GM18861 (cell line): ENCODE data around the gene TRIM56.
"Not testable (repeated sequence)": the region's sequence is repeated elsewhere in the genome, so short reads cannot be mapped to it uniquely, and the experiment has no call there.

ENCODE experiments used
- ATAC-seq: cut with Tn5 transposase; IDR thresholded peaks from one replicate; pipeline ENCODE4 v1.9.1; 2021; ENCODE audit not compliant: unreplicated experiment

Gene TRIM56

DNA sequence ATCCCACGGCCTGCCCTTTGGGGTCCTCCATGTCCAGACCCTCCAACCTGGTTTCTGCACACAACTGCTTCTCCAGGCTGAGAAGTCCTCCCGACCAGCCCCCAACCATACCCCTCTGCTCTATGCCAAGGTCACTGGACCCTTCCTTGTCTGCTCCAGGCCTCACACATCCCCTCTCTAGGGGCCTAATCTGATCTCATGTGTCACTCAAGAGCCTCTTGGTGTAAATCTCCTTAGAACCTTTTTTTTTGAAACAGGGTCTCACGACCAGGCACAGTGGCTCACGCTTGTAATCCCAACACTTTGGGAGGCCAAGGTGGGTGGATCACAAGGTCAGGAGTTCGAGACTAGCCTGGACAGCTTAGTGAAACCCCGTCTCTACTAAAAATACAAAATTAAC, 24.1 kb downstream of the TRIM56 start:
- ATAC-seq: no peak

DNA sequence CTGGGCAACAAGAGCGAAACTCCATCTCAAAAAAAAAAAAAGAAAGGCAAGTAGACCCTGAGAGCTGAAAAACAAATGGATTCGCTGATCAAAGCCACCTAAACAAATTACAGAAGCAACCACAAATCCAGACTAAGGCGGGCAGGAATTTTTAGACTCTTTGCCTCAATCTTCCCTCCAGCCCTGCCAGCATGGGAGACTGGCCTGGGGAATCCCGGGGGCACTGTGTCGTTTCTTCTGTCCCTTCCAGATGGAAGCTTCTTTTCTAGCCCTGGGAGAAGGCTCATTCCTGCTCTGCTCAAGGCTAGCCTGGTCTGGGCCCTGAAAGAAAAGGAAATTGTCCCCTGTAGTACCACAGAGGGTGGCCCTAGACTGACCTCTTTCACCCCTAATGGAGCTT, 26.0 kb downstream of the TRIM56 start:
- ATAC-seq: no peak

DNA sequence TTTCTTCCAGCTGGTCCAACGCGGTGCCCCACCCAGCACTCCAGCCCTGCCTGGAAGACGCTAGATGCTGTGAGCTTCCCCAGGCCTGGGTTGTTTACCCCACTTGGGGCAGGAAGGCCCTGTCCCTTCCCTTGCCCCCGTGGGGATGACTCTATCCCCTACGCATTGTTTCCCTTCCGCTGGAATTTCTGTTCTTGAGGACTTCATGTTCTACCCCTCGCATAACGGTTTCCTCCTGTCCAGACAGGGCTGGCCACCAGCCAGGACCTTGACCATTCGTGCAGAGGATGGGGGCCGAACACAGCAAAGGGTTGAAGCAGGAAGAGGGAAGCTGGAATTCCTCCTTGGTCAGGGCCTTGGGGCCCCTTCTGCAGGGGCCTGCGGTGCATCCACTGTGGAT, 27.0 kb downstream of the TRIM56 start:
- ATAC-seq: no peak

GRCh38 chr7:101113140-101113539, 27.9 kb downstream of the TRIM56 start:
- not testable (repeated sequence) for ATAC-seq

- no peak for ATAC-seq
Measured at GRCh38 chr7:101113836-101114235, 28.6 kb downstream of the TRIM56 start.

DNA sequence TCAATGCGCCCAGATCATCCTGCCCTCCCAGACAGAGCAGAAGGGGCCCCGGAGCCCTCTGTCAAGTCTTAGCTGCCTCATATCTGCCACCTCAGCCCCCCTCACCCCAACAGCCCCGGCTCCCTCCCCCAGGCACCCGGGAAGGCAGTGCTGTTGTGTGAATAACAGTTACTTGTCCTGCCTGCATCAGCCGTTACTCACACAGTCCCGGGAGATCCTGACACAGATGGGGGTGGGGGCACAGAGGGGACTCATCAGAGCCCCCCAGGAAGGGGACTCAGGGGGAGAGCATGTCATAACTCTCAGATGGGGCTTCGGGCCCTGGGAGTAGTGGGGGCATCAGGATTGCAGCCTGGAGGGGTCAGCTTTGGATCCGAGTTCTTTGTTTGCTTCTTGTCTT, 29.2 kb downstream of the TRIM56 start:
- ATAC-seq: no peak

DNA sequence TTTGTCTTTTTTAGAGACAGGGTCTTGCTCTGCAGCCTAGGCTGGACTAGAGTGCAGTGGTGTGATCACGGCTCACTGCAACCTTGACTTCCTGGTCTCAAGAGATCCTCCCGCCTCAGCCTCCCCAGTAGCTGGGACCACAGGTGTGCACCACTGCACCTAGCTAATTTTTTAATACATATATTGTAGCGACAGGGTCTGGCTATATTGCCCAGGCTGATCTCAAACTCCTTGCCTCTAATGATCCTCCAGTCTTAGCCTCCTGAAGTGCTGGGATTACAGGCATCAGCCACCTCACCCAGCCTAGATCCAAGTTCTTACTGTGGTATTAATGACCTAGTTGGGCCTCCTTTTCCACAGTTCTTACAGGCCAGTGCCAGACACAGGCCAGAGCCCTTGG, 29.9 kb downstream of the TRIM56 start:
- ATAC-seq: no peak

DNA sequence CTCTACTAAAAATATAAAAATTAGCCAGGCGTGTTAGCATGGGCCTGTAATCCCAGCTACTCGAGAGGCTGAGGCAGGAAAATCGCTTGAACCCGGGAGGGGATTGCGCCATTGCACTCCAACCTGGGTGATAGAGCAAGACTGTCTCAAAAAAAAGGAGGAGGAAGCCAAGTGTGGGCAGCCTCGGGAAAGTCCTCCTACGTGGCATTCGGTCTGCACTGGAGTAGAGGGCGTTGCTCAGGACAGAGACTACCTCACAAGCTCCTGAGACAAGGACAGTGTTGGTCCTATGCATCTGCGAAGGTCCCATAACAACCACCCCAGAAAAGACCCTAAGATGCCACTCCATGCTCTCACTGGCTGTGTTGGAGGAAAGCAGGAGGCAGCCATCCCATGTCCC, 31.6 kb downstream of the TRIM56 start:
- ATAC-seq: no peak

DNA sequence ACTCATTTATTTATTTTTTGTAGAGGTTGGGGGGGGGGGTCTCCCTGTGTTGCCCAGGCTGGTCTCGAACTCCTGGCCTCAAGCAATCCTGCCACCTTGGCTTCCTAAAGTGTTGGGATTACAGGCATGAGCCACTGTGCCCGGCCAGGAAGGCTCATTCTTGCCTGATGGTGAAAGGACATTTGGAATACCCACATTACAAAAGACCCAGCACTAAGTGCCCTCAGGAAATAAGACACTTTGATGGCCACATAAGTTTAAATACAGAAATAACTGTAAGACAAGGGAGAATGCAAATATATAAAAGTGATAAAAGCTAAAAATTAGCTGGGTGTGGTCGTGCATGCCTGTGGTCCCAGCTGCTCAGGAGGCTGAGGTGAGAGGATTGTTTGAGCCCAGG, 33.6 kb downstream of the TRIM56 start:
- ATAC-seq: no peak

- ATAC-seq: no peak
Measured at GRCh38 chr7:101119876-101120275, 34.6 kb downstream of the TRIM56 start.

GRCh38 chr7:101120315-101120714, 35.0 kb downstream of the TRIM56 start:
- ATAC-seq: no peak

- ATAC-seq: not testable (repeated sequence)
Measured at GRCh38 chr7:101121631-101121990, 36.3 kb downstream of the TRIM56 start.

DNA sequence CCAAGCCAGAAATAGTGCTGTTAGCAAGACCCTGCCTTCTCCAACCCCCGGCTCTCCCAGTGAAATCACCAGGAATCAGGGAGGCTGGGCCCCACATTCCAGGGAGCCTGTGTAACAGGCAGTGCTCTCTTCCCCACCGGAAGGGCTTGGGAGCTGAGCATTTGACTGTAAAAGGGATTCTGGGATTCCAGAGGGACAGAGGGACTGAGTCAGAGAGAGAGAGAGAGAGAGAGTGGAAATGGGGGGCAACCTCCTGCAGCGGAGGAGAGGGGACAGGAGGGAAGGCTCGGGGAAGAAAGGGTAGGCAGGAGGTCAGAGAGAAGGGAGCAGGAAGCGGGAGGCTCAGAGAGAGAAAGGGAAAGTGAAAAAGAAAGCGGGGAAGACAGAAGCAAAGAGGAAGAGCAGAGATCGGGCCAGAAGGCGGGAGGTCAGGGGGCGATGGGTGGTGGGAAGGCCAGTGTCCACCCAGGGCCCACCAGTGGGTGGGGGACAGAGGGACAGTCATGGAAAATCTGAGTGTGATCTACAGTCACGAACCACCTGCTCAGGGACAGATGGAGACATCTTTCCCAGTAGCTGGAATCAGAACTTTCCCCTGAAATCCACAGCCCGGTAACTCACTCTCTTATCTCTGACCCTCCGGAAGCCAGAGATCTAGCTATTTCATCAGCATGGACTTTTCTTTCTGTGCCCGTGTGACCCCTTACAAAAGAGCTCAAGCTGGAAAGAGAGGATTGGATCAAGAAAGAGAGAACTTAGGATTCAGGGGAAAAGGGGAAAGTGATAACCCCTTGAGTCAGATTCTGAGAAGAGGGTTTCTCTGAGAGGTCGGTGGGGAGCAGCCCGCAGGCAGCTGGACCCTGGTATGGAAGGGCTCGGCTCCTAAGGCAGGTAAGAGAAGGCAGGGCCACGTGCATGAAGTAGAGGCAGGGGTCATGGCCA, 37.0 kb downstream of the TRIM56 start:
- no peak for ATAC-seq

DNA sequence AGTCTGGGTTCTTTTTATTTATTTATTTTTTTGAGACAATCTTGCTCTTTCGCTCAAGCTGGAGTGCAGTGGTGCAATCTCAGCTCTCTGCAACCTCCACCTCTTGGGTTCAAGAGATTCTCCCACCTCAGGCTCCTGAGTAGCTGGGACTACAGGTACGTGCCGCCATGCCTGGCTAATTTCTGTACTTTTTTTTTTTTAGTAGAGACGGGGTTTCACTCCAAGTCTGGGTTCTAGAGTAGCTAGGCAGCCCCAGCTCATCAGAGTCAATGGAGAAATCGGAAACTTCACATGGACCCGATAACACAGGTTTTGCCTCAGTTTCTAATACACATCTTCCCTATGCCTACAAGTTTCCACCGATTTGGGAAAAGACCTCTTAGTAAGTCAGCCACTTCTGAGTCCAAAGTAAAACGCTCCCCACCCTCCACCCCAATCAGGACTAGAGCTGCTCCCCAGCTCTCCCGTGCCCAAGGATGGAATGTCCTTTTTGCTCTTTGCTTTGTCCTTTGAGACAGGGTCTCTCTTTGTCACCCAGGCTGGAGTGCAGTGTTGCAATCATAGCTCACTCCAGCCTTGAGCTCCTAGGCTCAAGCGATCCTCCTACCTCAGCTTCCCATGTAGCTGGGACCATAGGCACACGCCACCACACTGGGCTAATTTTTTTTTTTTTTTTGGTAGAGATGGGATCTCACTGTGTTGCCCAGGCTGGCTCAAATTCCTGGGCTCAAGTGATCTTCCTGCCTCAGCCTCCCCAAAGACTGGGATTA, 37.8 kb downstream of the TRIM56 start:
- no peak for ATAC-seq

DNA sequence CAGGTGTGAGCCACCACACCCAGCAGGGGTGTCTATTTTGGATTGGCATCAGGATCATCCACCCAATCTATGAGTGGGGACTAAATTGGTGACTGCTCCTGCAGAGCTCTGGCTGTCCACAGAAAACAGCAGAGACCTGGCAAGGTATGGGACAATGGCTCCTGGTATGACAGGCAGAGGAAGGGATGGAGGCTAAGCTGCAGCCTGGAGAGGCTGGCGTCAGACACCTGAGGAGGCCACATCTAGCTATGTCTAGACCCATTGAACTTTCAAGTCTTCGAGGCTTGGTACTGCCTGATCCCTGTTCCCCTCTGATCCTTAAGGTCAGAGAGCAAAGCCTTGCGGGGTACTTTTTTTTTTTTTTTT, 38.4 kb downstream of the TRIM56 start:
- ATAC-seq: no peak

DNA sequence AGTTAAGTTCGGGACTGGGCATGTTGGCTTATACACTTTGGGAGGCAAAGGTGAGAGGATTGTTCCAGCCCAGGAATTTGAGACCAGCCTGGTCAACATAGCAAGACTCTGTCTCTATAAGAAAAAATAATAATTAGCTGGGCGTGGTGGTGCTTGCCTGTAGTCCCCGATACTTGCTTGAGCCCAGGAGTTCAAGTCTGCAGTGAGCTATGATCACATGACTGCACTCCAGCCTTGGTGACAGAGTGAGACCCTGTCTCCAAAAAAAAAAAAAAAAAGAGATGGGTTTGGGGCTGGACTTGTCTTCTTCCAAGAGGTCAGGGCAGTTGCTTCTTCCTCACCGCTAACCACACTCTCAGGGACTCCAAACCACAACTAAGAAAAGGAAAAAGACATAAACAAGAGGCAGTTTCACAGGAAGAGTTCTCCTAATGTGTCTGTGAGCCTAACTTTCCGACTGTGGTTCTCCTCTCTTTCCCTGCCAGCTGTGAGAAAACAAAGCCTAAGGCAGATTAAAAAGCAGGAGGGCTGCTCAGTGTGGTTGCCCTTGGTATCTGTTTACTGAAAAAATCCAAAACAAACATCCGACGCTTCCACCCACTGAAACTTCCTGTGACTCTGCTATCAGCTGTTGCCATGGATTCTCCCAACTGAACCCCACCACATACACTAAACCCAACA, 39.2 kb downstream of the TRIM56 start:
- ATAC-seq: no peak

GRCh38 chr7:101125989-101126650, 40.8 kb downstream of the TRIM56 start:
- ATAC-seq: peak; percentile 33

GRCh38 chr7:101126651-101127459, 41.6 kb downstream of the TRIM56 start, which contains the start of gene SERPINE1:
Gene SERPINE1 (plus strand): TSS chr7:101127104. CDS start chr7:101128394, 1,290 bp downstream.
- ATAC-seq: peak; percentile 43

DNA sequence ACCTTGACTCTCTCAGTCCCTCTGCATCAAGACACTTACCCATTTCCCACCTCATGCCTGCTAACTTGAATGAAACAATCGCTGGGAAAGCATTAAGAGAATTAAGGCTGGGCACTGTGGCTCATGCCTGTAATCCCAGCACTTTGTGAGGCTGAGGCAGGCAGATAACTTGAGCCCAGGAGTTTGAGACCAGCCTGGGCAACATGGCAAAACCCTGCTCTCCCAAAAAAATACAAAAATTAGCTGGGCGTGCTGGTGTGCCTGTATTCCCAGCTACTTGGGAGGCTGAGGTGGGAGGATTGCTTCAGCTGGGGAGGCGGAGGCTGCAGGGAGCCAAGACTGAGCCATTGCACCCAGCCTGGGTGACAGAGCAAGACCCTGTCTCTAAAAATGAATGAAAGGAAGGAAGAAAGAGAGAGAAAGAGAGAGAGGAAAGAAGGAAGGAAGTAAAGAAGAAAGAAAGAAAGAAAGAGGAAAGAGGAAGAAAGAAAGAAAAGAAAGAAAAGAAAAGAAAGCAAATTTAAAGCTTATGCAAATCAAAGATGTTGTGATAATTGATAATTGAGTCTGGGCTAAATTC, 42.3 kb downstream of the TRIM56 start:
- no peak for ATAC-seq
